Panc1 (cell line): ENCODE results near the gene C22orf23.

Experiments used
- CTCF ChIP-seq: fragments of 450-650 bp; IDR thresholded peaks from 2 replicates; pipeline ENCODE4 v1.5.1; 2017; ENCODE audit warnings: mild to moderate bottlenecking
- POLR2AphosphoS5 ChIP-seq: IDR thresholded peaks from 2 replicates; pipeline ENCODE4 v1.6.1; 2012; ENCODE audit warnings: mild to moderate bottlenecking, low read depth, low read length, moderate library complexity
- TCF7L2 ChIP-seq: IDR thresholded peaks from 2 replicates; pipeline ENCODE4 v1.6.1; 2011; ENCODE audit warnings: mild to moderate bottlenecking, low read depth, low read length, inconsistent platforms
- TF ChIP-seq, protein P1 (sequence below), 2 experiments: IDR thresholded peaks; 2 replicates each; pipeline ENCODE4 v1.6.1; 2011 to 2012; ENCODE audit warnings: low read depth in 2 of 2, control low read depth in 1 of 2, low read length in 1 of 2, mild to moderate bottlenecking in 1 of 2, moderate library complexity in 1 of 2; ENCODE audit not compliant: insufficient read depth in 1 of 2

- TF ChIP-seq CTCF = no peak
- no peak for TF ChIP-seq POLR2AphosphoS5
- TF ChIP-seq, protein P1, sequence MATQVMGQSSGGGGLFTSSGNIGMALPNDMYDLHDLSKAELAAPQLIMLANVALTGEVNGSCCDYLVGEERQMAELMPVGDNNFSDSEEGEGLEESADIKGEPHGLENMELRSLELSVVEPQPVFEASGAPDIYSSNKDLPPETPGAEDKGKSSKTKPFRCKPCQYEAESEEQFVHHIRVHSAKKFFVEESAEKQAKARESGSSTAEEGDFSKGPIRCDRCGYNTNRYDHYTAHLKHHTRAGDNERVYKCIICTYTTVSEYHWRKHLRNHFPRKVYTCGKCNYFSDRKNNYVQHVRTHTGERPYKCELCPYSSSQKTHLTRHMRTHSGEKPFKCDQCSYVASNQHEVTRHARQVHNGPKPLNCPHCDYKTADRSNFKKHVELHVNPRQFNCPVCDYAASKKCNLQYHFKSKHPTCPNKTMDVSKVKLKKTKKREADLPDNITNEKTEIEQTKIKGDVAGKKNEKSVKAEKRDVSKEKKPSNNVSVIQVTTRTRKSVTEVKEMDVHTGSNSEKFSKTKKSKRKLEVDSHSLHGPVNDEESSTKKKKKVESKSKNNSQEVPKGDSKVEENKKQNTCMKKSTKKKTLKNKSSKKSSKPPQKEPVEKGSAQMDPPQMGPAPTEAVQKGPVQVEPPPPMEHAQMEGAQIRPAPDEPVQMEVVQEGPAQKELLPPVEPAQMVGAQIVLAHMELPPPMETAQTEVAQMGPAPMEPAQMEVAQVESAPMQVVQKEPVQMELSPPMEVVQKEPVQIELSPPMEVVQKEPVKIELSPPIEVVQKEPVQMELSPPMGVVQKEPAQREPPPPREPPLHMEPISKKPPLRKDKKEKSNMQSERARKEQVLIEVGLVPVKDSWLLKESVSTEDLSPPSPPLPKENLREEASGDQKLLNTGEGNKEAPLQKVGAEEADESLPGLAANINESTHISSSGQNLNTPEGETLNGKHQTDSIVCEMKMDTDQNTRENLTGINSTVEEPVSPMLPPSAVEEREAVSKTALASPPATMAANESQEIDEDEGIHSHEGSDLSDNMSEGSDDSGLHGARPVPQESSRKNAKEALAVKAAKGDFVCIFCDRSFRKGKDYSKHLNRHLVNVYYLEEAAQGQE (IDR thresholded peaks at IDR 0.05; ENCODE audit: insufficient read depth in 1 of 2, low read depth in 2 of 2, low read length in 1 of 2) = no peak
- TF ChIP-seq TCF7L2 = no peak
Measured at GRCh38 chr22:37953062-37953436, 352 bp downstream of the C22orf23 start.
